Colonic mucosa (tissue), 4 donors: ENCODE measurements around the gene FAM219A. TPM values are rescaled to one million over a fixed set of nuclear protein-coding genes. Genes with fewer than 3 reads are reported as not detected.

Source experiments
- DNase-seq: peaks from one replicate; pipeline ENCODE4 v3.0.0-alpha.2; 2020
- H3K27ac ChIP-seq: fragments of 200-600 bp; one replicate; pipeline ENCODE4 v1.8.0; 2021
- H3K27me3 ChIP-seq: fragments of 200-600 bp; one replicate; pipeline ENCODE4 v1.8.0; 2021
- H3K36me3 ChIP-seq: fragments of 200-600 bp; one replicate; pipeline ENCODE4 v1.8.0; 2021
- H3K4me1 ChIP-seq: fragments of 200-600 bp; one replicate; pipeline ENCODE4 v1.8.0; 2021; ENCODE audit warnings: mild to moderate bottlenecking
- H3K4me3 ChIP-seq: fragments of 200-600 bp; one replicate; pipeline ENCODE4 v1.8.0; 2021
- H3K9ac ChIP-seq, 2 donors: one replicate each; pipeline ENCODE4 v1.7.0; 2013; ENCODE audit warnings: control low read depth in 2 of 2, low read depth in 2 of 2, low read length in 2 of 2
- H3K9me3 ChIP-seq: fragments of 200-600 bp; one replicate; pipeline ENCODE4 v1.8.0; 2021
- CTCF ChIP-seq: fragments of 200-600 bp; IDR thresholded peaks from one replicate; pipeline ENCODE4 v1.8.0; 2022; ENCODE audit warnings: antibody characterized with exemption, mild to moderate bottlenecking
- intact Hi-C: fragments of 100-400 bp; cut with DNase I; formaldehyde crosslinking; loops from one replicate; pipeline ENCODE4 v1.14.1; 2022
- total RNA-seq, 2 donors: library from RNA; stranded (reverse); fragmentation: NEBNext Ultra II Directional in 1 of 2; extraction: Animal tissue kit (Norgen Biotek cat#: 25700) in 1 of 2; gene quantifications; one replicate each; pipeline ENCODE4 v1.2.1, GENCODE V29; 2021
- donor health status: healthy.
- donor health status: DM: no; HTN: no; CAD: no.
- donor health status: DM: no; HTN: no; CAD: no.

The FAM219A gene
- total RNA-seq: 1 to 10 TPM; 6.3 to 7.5 TPM

- peak; percentile 99 for DNase-seq
- TF ChIP-seq CTCF: no peak
- H3K9ac ChIP-seq: peak within 1 kb of the TSS; percentile 78 to 81
- H3K4me3 ChIP-seq: peak within 1 kb of the TSS; percentile 72
- H3K36me3 ChIP-seq: no peaks in the 10 kb centered on the region
- no peaks in the 10 kb centered on the region for H3K4me1 ChIP-seq
- H3K27me3 ChIP-seq: no peaks in the 10 kb centered on the region
- H3K9me3 ChIP-seq: no peaks in the 10 kb centered on the region
- intact Hi-C loops: no loop called here
- H3K27ac ChIP-seq: peak within 1 kb of the TSS; percentile 6
Observed at GRCh38 chr9:34458013-34458958, at the start of gene FAM219A, which contains the start of gene DNAI1. Gene FAM219A, minus strand, starts transcription at chr9:34458570. Its CDS starts 307 bp downstream, at chr9:34458263. Gene DNAI1, plus strand, starts transcription at chr9:34458805. Its CDS starts 201 bp downstream, at chr9:34459006.

- TF ChIP-seq CTCF: no peak
- no peaks in the 10 kb centered on the region for H3K9me3 ChIP-seq
- intact Hi-C loops: no loop called here
Observed at GRCh38 chr9:34507966-34508365, 49.6 kb upstream of the FAM219A start.

GRCh38 chr9:34507556-34507955, 49.2 kb upstream of the FAM219A start:
- intact Hi-C loops: no loop called here
- Histone ChIP-seq H3K36me3 (no peaks in the 10 kb centered on the region), H3K27ac (no peak overlapping the region), H3K4me1 (no peaks in the 10 kb centered on the region), H3K9me3 (no peaks in the 10 kb centered on the region), H3K27me3 (no peaks in the 10 kb centered on the region), H3K9ac (no peak overlapping the region), H3K4me3 (no peak overlapping the region)
- DNase-seq: no peak
- no peak for TF ChIP-seq CTCF

More at GRCh38 chr9:34507966-34508365, 49.6 kb upstream of the FAM219A start:
- Histone ChIP-seq H3K9ac (no peak overlapping the region), H3K36me3 (no peaks in the 10 kb centered on the region), H3K4me3 (no peak overlapping the region), H3K27me3 (no peaks in the 10 kb centered on the region), H3K4me1 (no peaks in the 10 kb centered on the region), H3K27ac (no peak overlapping the region)
- DNase-seq: no peak

- Histone ChIP-seq H3K9me3 (no peaks in the 10 kb centered on the region), H3K27ac (no peak overlapping the region), H3K36me3 (no peaks in the 10 kb centered on the region), H3K9ac (no peak overlapping the region), H3K4me3 (no peak overlapping the region), H3K4me1 (no peaks in the 10 kb centered on the region), H3K27me3 (no peaks in the 10 kb centered on the region)
- no peak for DNase-seq
- intact Hi-C loops: no loop called here
- no peak for TF ChIP-seq CTCF
Observed at GRCh38 chr9:34506623-34507022, 48.3 kb upstream of the FAM219A start.

- Histone ChIP-seq H3K4me1 (no peaks in the 10 kb centered on the region), H3K27me3 (no peaks in the 10 kb centered on the region), H3K9ac (no peak overlapping the region), H3K27ac (no peak overlapping the region), H3K4me3 (no peak overlapping the region), H3K9me3 (no peaks in the 10 kb centered on the region), H3K36me3 (no peaks in the 10 kb centered on the region)
- DNase-seq: no peak
- no peak for TF ChIP-seq CTCF
- intact Hi-C loops: no loop called here
Observed at GRCh38 chr9:34505370-34506120, 47.2 kb upstream of the FAM219A start.
